SK-N-SH (cell line): ENCODE measurements around the gene CFAP74. TPM values are rescaled to one million over a fixed set of nuclear protein-coding genes. Genes with fewer than 3 reads are reported as not detected.

Experiments used
- CTCF ChIA-PET: fragments of 300-600, 350-600 bp; formaldehyde crosslinking; extraction: SDS; loops from one replicate; lab custom pipeline; 2021; lab: Yijun Ruan, JAX
- POLR2A ChIA-PET: fragments of 350-600 bp; sonication (Branson Sonifier 250); formaldehyde crosslinking; extraction: SDS; loops from one replicate; lab custom pipeline; 2020; ENCODE audit warnings: antibody characterized with exemption, inconsistent platforms; lab: Yijun Ruan, JAX
- DNase-seq: peaks from one replicate; pipeline ENCODE4 v3.0.0; 2012
- H2AFZ ChIP-seq: fragments of 200-600 bp; sonication (generic); 2 replicates; pipeline ENCODE4 v1.8.1; 2016; ENCODE audit warnings: antibody characterized with exemption, mild to moderate bottlenecking, low read depth
- H3F3A ChIP-seq: fragments of 200-600 bp; sonication (generic); replicated peaks from 2 replicates; pipeline ENCODE3; 2016; ENCODE audit warnings: antibody characterized with exemption, mild to moderate bottlenecking; ENCODE audit not compliant: insufficient read depth
- H3K27ac ChIP-seq, 2 experiments: fragments of 200-500 bp in 1 of 2; fragments of 200-600 bp in 1 of 2; sonication (Bioruptor generic) in 1 of 2; sonication (generic), shearing (Covaris generic) in 1 of 2; 2 replicates each; pipeline versions ENCODE4 v1.5.1 to v1.6.1; 2014 to 2016; ENCODE audit warnings: low read depth in 2 of 2, inconsistent platforms in 1 of 2, low read length in 1 of 2, mild to moderate bottlenecking in 1 of 2, mixed read lengths in 1 of 2
- H3K27me3 ChIP-seq: fragments of 200-600 bp; sonication (generic), shearing (Covaris generic); 2 replicates; pipeline ENCODE4 v1.6.1; 2016; ENCODE audit warnings: mixed run types; ENCODE audit not compliant: insufficient read depth
- H3K36me3 ChIP-seq, 2 experiments: fragments of 200-500 bp in 1 of 2; fragments of 200-600 bp in 1 of 2; sonication (Bioruptor generic) in 1 of 2; sonication (generic) in 1 of 2; replicated peaks in 1 of 2; 2 replicates each; pipeline versions ENCODE3 to v1.5.1; 2014 to 2016; ENCODE audit warnings: low read length in 1 of 2, mild to moderate bottlenecking in 1 of 2; ENCODE audit not compliant: insufficient read depth in 2 of 2, control insufficient read depth in 1 of 2
- H3K4me1 ChIP-seq, 2 experiments: fragments of 200-500 bp in 1 of 2; fragments of 200-600 bp in 1 of 2; sonication (Bioruptor generic) in 1 of 2; sonication (generic), shearing (Covaris generic) in 1 of 2; 2 replicates each; pipeline versions ENCODE4 v1.5.1 to v1.6.1; 2014 to 2016; ENCODE audit warnings: low read depth in 1 of 2, low read length in 1 of 2, mixed run types in 1 of 2; ENCODE audit not compliant: insufficient read depth in 2 of 2, control insufficient read depth in 1 of 2
- H3K4me2 ChIP-seq: fragments of 200-600 bp; sonication (generic), shearing (Covaris generic); 2 replicates; pipeline ENCODE4 v1.6.1; 2017; ENCODE audit warnings: mixed run types
- H3K4me3 ChIP-seq, 2 experiments: fragments of 200-500 bp in 1 of 2; fragments of 200-600 bp in 1 of 2; sonication (Bioruptor generic) in 1 of 2; sonication (generic), shearing (Covaris generic) in 1 of 2; 2 replicates each; pipeline versions ENCODE4 v1.5.1 to v1.8.1; 2014 to 2016; ENCODE audit warnings: low read depth in 2 of 2, inconsistent platforms in 1 of 2, low read length in 1 of 2, mild to moderate bottlenecking in 1 of 2, mixed read lengths in 1 of 2, moderate library complexity in 1 of 2
- H3K79me2 ChIP-seq: fragments of 200-600 bp; sonication (generic); 2 replicates; pipeline ENCODE4 v1.8.1; 2017; ENCODE audit warnings: mild to moderate bottlenecking; ENCODE audit not compliant: insufficient read depth
- H3K9ac ChIP-seq: fragments of 200-600 bp; sonication (generic); 2 replicates; pipeline ENCODE4 v1.6.1; 2017; ENCODE audit warnings: mixed run types
- H3K9me2 ChIP-seq: fragments of 200-600 bp; sonication (generic); 2 replicates; pipeline ENCODE4 v1.6.1; 2017; ENCODE audit warnings: mixed run types
- H3K9me3 ChIP-seq: fragments of 200-600 bp; sonication (generic); 2 replicates; pipeline ENCODE4 v1.6.1; 2017; ENCODE audit warnings: mixed run types, mild to moderate bottlenecking, moderate library complexity
- H4K20me1 ChIP-seq: fragments of 200-600 bp; sonication (generic); 2 replicates; pipeline ENCODE4 v1.6.1; 2017; ENCODE audit warnings: mild to moderate bottlenecking, mixed run types; ENCODE audit not compliant: insufficient read depth
- CHD2 ChIP-seq: fragments of 150-350 bp; IDR thresholded peaks from 2 replicates; pipeline ENCODE4 v1.6.1; 2018; ENCODE audit warnings: low read length; ENCODE audit not compliant: partially characterized antibody
- CTCF ChIP-seq: fragments of 200-600 bp; sonication (generic); IDR thresholded peaks from 2 replicates; pipeline ENCODE4 v1.6.1; 2017; ENCODE audit warnings: antibody characterized with exemption, mild to moderate bottlenecking, moderate library complexity
- GABPA ChIP-seq: IDR thresholded peaks from 2 replicates; pipeline ENCODE4 v1.4.0; 2012; ENCODE audit warnings: low read depth, mild to moderate bottlenecking
- GATA2 ChIP-seq: sonication (generic); formaldehyde crosslinking; IDR thresholded peaks from 2 replicates; pipeline ENCODE4 v1.5.0; 2020; ENCODE audit warnings: mild to moderate bottlenecking, missing genetic modification reagents
- MAX ChIP-seq: IDR thresholded peaks from 2 replicates; pipeline ENCODE4 v1.4.0; 2012; ENCODE audit warnings: low read depth
- MEF2A ChIP-seq: IDR thresholded peaks from 2 replicates; pipeline ENCODE4 v1.4.0; 2012; ENCODE audit warnings: low read depth, borderline replicate concordance
- MXI1 ChIP-seq: IDR thresholded peaks from 2 replicates; pipeline ENCODE4 v1.6.1; 2012; ENCODE audit warnings: mild to moderate bottlenecking, low read depth, low read length, improper control_type of control experiment
- NFIC ChIP-seq: IDR thresholded peaks from 2 replicates; pipeline ENCODE4 v1.4.0; 2012; ENCODE audit warnings: borderline replicate concordance
- PBX3 ChIP-seq: IDR thresholded peaks from 2 replicates; pipeline ENCODE4; 2012
- RCOR1 ChIP-seq: fragments of 150-350 bp; IDR thresholded peaks from 2 replicates; pipeline ENCODE4 v1.6.1; 2017; ENCODE audit warnings: antibody characterized with exemption, low read length
- REST ChIP-seq: IDR thresholded peaks from 2 replicates; pipeline ENCODE4 v1.6.1; 2012; ENCODE audit warnings: mild to moderate bottlenecking, low read depth, low read length, moderate library complexity
- RFX5 ChIP-seq: IDR thresholded peaks from 2 replicates; pipeline ENCODE4 v1.6.1; 2012; ENCODE audit warnings: mild to moderate bottlenecking, improper control_type of control experiment, low read length
- RXRA ChIP-seq: IDR thresholded peaks from 2 replicates; pipeline ENCODE4 v1.4.0; 2012; ENCODE audit warnings: low read depth, mild to moderate bottlenecking, borderline replicate concordance
- TCF12 ChIP-seq: IDR thresholded peaks from 2 replicates; pipeline ENCODE4 v1.4.0; 2012
- ZBTB33 ChIP-seq: IDR thresholded peaks from 2 replicates; pipeline ENCODE4 v1.4.0; 2012; ENCODE audit warnings: low read depth, borderline replicate concordance
- WGBS: methylation state at CpG from one replicate; pipeline ENCODE4 v1.1.6; 2017; ENCODE audit warnings: low lambda C conversion rate; 5-methylcytosine and 5-hydroxymethylcytosine counted together
- polyA plus RNA-seq, 3 experiments: library from polyadenylated mRNA; depleted of rRNA; stranded (reverse); fragments of >200 nt; gene quantifications; 2 replicates each; pipeline ENCODE4 v1.2.3, GENCODE V29; 2012

CFAP74 gene
- polyA plus RNA-seq, 1 of the 3 experiments (the other 2 are of a cell fraction) = not detected

- no peaks in the 10 kb centered on the region for H3K27me3 ChIP-seq
- no peak overlapping the region for H3K4me3 ChIP-seq
- H3K36me3 ChIP-seq = no peaks in the 10 kb centered on the region
- H4K20me1 ChIP-seq = no peaks in the 10 kb centered on the region
- H3F3A ChIP-seq = no peaks in the 10 kb centered on the region
- no peaks in the 10 kb centered on the region for H3K79me2 ChIP-seq
- H3K9ac ChIP-seq = no peak overlapping the region
- no peak overlapping the region for H2AFZ ChIP-seq
- CTCF ChIA-PET = interaction anchor here (1.3 to 3.6 kb wide), 2 partner anchors 8 to 128 kb away, joined by 10 to 13 read pairs; no protein-coding TSS in a partner anchor
- TF ChIP-seq ZBTB33 = no peak
- no peak for TF ChIP-seq RXRA
- no peak for TF ChIP-seq GATA2 (CRISPR knock-in tag)
- TF ChIP-seq TCF12 = no peak
- no peak for TF ChIP-seq RCOR1
- TF ChIP-seq CTCF = no peak
- no peak for TF ChIP-seq PBX3
- no peak for TF ChIP-seq MXI1
- TF ChIP-seq NFIC = no peak
- TF ChIP-seq GABPA = no peak
- 88% methylated on average over 15 of the region's 19 CpGs for WGBS
- DNase-seq = no peak
- H3K4me2 ChIP-seq = no peak overlapping the region
- POLR2A ChIA-PET = no interaction called here
- peaks cover 0 to 19% of the 10 kb centered on the region in 2 experiments; a peak in 1 of 4 replicates for H3K4me1 ChIP-seq
- H3K9me2 ChIP-seq = no peaks in the 10 kb centered on the region
- H3K9me3 ChIP-seq = no peaks in the 10 kb centered on the region
- H3K27ac ChIP-seq = no peak overlapping the region
Observed at GRCh38 chr1:1916851-1917251, 86.7 kb downstream of the CFAP74 start.

GRCh38 chr1:1915911-1916840 is 87.4 kb downstream of the CFAP74 start:
- Histone ChIP-seq H3K4me2 (no peak overlapping the region), H3K79me2 (no peaks in the 10 kb centered on the region), H4K20me1 (no peaks in the 10 kb centered on the region), H3K9ac (no peak overlapping the region), H2AFZ (no peak overlapping the region), H3F3A (no peaks in the 10 kb centered on the region), H3K4me3 (no peak overlapping the region), H3K36me3 (no peaks in the 10 kb centered on the region), H3K27me3 (no peaks in the 10 kb centered on the region), H3K4me1 (peaks cover 0 to 19% of the 10 kb centered on the region in 2 experiments; a peak in 1 of 4 replicates), H3K9me3 (no peaks in the 10 kb centered on the region), H3K27ac (no peak overlapping the region), H3K9me2 (no peaks in the 10 kb centered on the region)
- WGBS = 90% methylated on average over 18 of the region's 23 CpGs
- DNase-seq = no peak
- CTCF ChIA-PET = interaction anchor here (1.4 to 3.6 kb wide), 2 partner anchors 44 to 129 kb away, joined by 4 to 13 read pairs; no protein-coding TSS in a partner anchor
- POLR2A ChIA-PET = no interaction called here
- TF ChIP-seq MAX = no peak
- no peak for TF ChIP-seq CHD2
- TF ChIP-seq MEF2A = no peak
- TF ChIP-seq RCOR1 = no peak
- TF ChIP-seq MXI1 = no peak
- TF ChIP-seq RFX5 = no peak
- no peak for TF ChIP-seq REST
